ENCODE results near the gene FILIP1L. TPM values are rescaled to one million over a fixed set of nuclear protein-coding genes. Genes with fewer than 3 reads are reported as not detected.
A peak's percentile ranks its signal among the peaks of the same experiment; 100 is the strongest.

FILIP1L gene
- total and polyA plus RNA-seq, 2 of the 13 experiments (the other 11 are each of a cell fraction or from before 2014, with no cell fraction given): 8.1 to 187 TPM

DNA sequence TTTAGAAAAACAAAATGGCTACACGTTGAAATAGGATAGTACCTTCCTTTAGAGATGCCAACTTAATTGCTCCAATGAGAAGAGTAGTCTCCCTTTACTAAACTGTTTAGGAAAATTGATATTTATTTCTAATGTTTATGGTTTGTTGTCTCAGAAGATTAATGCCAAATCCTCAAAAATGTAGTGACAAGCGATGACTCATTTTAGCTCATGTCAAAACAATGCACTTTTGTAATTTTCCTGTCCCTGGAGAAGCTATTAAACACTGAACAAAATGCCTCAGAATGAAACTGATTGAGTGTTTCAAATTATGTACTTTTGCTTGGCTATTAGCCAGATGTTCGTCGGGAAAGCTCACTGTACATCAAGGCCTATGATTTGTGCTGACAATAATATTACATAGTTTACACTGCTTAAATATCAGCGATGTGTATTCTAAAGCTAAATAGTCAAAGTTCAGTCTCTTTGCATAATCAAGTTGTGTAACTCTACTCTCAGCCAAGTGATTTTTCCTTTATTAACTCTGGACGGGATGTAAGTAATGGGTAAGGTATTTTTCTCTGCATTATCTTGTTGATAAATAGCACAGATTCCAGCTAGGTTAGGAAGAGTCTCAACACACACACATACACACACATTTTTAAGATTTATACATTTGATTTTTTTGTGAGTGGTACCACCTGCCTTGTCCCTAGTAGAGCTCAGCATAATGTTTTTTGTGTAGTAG, 212.9 kb downstream of the FILIP1L start (continued):
- TF ChIP-seq, protein P1, sequence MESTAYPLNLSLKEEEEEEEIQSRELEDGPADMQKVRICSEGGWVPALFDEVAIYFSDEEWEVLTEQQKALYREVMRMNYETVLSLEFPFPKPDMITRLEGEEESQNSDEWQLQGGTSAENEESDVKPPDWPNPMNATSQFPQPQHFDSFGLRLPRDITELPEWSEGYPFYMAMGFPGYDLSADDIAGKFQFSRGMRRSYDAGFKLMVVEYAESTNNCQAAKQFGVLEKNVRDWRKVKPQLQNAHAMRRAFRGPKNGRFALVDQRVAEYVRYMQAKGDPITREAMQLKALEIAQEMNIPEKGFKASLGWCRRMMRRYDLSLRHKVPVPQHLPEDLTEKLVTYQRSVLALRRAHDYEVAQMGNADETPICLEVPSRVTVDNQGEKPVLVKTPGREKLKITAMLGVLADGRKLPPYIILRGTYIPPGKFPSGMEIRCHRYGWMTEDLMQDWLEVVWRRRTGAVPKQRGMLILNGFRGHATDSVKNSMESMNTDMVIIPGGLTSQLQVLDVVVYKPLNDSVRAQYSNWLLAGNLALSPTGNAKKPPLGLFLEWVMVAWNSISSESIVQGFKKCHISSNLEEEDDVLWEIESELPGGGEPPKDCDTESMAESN (CRISPR knock-in tag; conservative IDR thresholded peaks at IDR 0.05): no peak
- TF ChIP-seq, protein P2, sequence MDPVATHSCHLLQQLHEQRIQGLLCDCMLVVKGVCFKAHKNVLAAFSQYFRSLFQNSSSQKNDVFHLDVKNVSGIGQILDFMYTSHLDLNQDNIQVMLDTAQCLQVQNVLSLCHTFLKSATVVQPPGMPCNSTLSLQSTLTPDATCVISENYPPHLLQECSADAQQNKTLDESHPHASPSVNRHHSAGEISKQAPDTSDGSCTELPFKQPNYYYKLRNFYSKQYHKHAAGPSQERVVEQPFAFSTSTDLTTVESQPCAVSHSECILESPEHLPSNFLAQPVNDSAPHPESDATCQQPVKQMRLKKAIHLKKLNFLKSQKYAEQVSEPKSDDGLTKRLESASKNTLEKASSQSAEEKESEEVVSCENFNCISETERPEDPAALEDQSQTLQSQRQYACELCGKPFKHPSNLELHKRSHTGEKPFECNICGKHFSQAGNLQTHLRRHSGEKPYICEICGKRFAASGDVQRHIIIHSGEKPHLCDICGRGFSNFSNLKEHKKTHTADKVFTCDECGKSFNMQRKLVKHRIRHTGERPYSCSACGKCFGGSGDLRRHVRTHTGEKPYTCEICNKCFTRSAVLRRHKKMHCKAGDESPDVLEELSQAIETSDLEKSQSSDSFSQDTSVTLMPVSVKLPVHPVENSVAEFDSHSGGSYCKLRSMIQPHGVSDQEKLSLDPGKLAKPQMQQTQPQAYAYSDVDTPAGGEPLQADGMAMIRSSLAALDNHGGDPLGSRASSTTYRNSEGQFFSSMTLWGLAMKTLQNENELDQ (CRISPR knock-in tag; IDR thresholded peaks at IDR 0.05; ENCODE audit: borderline replicate concordance): no peak
- TF ChIP-seq ZNF468 (CRISPR knock-in tag; IDR thresholded peaks at IDR 0.05): no peak
- TF ChIP-seq, protein P3, sequence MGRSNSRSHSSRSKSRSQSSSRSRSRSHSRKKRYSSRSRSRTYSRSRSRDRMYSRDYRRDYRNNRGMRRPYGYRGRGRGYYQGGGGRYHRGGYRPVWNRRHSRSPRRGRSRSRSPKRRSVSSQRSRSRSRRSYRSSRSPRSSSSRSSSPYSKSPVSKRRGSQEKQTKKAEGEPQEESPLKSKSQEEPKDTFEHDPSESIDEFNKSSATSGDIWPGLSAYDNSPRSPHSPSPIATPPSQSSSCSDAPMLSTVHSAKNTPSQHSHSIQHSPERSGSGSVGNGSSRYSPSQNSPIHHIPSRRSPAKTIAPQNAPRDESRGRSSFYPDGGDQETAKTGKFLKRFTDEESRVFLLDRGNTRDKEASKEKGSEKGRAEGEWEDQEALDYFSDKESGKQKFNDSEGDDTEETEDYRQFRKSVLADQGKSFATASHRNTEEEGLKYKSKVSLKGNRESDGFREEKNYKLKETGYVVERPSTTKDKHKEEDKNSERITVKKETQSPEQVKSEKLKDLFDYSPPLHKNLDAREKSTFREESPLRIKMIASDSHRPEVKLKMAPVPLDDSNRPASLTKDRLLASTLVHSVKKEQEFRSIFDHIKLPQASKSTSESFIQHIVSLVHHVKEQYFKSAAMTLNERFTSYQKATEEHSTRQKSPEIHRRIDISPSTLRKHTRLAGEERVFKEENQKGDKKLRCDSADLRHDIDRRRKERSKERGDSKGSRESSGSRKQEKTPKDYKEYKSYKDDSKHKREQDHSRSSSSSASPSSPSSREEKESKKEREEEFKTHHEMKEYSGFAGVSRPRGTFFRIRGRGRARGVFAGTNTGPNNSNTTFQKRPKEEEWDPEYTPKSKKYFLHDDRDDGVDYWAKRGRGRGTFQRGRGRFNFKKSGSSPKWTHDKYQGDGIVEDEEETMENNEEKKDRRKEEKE (IDR thresholded peaks at IDR 0.05): no peak
- TF ChIP-seq, protein P4, sequence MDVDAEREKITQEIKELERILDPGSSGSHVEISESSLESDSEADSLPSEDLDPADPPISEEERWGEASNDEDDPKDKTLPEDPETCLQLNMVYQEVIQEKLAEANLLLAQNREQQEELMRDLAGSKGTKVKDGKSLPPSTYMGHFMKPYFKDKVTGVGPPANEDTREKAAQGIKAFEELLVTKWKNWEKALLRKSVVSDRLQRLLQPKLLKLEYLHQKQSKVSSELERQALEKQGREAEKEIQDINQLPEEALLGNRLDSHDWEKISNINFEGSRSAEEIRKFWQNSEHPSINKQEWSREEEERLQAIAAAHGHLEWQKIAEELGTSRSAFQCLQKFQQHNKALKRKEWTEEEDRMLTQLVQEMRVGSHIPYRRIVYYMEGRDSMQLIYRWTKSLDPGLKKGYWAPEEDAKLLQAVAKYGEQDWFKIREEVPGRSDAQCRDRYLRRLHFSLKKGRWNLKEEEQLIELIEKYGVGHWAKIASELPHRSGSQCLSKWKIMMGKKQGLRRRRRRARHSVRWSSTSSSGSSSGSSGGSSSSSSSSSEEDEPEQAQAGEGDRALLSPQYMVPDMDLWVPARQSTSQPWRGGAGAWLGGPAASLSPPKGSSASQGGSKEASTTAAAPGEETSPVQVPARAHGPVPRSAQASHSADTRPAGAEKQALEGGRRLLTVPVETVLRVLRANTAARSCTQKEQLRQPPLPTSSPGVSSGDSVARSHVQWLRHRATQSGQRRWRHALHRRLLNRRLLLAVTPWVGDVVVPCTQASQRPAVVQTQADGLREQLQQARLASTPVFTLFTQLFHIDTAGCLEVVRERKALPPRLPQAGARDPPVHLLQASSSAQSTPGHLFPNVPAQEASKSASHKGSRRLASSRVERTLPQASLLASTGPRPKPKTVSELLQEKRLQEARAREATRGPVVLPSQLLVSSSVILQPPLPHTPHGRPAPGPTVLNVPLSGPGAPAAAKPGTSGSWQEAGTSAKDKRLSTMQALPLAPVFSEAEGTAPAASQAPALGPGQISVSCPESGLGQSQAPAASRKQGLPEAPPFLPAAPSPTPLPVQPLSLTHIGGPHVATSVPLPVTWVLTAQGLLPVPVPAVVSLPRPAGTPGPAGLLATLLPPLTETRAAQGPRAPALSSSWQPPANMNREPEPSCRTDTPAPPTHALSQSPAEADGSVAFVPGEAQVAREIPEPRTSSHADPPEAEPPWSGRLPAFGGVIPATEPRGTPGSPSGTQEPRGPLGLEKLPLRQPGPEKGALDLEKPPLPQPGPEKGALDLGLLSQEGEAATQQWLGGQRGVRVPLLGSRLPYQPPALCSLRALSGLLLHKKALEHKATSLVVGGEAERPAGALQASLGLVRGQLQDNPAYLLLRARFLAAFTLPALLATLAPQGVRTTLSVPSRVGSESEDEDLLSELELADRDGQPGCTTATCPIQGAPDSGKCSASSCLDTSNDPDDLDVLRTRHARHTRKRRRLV (CRISPR knock-in tag; IDR thresholded peaks at IDR 0.05): no peak
- 0 out of 2 replicates have a peak, but pooled peaks have one; percentile 59 for TF ChIP-seq ZKSCAN8 (CRISPR knock-in tag; IDR thresholded peaks at IDR 0.05; ENCODE audit: borderline replicate concordance)
- TF ChIP-seq PTBP1 (IDR thresholded peaks at IDR 0.05; ENCODE audit: low read depth, low read length, poor library complexity, severe bottlenecking): no peak
- TF ChIP-seq, protein P5, sequence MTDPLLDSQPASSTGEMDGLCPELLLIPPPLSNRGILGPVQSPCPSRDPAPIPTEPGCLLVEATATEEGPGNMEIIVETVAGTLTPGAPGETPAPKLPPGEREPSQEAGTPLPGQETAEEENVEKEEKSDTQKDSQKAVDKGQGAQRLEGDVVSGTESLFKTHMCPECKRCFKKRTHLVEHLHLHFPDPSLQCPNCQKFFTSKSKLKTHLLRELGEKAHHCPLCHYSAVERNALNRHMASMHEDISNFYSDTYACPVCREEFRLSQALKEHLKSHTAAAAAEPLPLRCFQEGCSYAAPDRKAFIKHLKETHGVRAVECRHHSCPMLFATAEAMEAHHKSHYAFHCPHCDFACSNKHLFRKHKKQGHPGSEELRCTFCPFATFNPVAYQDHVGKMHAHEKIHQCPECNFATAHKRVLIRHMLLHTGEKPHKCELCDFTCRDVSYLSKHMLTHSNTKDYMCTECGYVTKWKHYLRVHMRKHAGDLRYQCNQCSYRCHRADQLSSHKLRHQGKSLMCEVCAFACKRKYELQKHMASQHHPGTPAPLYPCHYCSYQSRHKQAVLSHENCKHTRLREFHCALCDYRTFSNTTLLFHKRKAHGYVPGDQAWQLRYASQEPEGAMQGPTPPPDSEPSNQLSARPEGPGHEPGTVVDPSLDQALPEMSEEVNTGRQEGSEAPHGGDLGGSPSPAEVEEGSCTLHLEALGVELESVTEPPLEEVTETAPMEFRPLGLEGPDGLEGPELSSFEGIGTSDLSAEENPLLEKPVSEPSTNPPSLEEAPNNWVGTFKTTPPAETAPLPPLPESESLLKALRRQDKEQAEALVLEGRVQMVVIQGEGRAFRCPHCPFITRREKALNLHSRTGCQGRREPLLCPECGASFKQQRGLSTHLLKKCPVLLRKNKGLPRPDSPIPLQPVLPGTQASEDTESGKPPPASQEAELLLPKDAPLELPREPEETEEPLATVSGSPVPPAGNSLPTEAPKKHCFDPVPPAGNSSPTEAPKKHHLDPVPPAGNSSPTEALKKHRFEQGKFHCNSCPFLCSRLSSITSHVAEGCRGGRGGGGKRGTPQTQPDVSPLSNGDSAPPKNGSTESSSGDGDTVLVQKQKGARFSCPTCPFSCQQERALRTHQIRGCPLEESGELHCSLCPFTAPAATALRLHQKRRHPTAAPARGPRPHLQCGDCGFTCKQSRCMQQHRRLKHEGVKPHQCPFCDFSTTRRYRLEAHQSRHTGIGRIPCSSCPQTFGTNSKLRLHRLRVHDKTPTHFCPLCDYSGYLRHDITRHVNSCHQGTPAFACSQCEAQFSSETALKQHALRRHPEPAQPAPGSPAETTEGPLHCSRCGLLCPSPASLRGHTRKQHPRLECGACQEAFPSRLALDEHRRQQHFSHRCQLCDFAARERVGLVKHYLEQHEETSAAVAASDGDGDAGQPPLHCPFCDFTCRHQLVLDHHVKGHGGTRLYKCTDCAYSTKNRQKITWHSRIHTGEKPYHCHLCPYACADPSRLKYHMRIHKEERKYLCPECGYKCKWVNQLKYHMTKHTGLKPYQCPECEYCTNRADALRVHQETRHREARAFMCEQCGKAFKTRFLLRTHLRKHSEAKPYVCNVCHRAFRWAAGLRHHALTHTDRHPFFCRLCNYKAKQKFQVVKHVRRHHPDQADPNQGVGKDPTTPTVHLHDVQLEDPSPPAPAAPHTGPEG (CRISPR knock-in tag; IDR thresholded peaks at IDR 0.05): no peak

Data from HepG2 (cell line).